Measurements from ENCODE around the gene GGTLC2.
A peak's percentile ranks its signal among the peaks of the same experiment; 100 is the strongest.

The GGTLC2 gene

DNA sequence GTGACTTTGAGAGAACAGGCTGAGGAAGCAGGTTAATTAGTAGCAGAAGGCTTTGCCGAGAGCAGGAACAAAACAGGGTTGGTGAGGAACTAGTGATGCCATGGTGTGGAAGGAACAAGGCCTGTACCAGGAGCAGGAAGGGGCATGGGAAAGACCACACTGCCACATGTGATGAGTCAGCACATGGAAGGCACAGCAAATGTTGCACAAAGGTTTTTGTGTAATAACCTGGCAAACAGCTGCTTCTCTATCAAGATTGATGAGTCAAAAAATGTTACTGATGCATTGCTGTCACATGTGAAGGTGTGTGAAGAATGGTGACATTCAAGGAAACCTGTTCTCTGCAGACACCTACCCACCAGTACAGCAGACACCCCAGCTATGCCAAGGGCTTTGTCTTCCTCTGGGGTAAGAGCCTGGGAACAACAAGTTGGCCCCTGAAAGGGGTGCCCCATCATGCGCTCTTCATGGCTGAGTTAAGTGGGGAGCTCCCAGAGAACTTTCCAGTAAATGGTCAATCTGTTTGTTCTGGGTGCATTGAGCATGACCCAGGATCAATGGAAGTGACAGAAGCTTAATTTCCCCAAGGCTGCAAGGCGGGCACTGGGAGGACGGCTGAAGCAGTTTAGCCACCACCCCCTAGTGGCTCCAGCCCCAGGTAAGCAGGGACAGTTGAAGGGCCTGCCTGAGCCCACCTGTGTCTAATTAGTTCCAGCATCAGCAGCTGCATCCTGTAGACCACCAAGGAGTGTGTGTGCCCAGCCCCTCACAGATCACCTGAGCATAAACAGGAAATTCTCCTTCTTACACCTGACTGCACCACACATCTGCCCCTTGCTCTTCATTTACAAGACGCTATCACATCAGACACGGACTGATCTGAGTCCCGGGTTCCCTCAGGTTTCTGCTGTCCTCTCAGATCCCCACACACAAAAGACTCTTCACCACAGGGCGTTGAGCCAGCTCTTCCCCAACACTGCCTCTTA is 47.6 kb downstream of the GGTLC2 start:
- DNase-seq (ENCODE audit: low read depth in 2 of 2): no peak

GRCh38 chr22:22692707-22693530 is 48.5 kb downstream of the GGTLC2 start:
- DNase-seq (ENCODE audit: low read depth in 2 of 2): peak; percentile 27 to 28

- DNase-seq (ENCODE audit: low read depth in 2 of 2): no peak
These were observed 49.1 kb downstream of the GGTLC2 start for GRCh38 chr22:22693531-22693884.

DNA sequence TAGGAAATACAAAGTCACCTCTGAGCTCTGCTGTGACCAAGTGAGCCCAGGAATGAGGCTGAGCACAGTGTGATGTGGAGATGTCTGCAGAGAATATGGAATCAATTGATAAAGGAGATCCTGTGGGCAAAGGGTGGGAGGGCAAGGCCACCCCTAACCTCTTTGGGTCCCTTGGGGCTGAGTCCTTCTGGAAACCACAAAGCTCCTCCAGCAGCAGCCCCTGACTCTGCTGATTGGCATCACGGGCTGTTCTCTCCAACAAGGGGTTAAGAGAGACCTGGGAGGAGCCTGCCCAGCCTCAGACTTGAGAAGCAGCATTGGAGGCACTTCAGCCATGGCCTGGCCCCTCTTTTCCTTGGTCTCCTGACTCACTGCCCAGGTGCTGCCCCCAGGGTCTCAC is 49.7 kb downstream of the GGTLC2 start:
- no peak for DNase-seq (ENCODE audit: low read depth in 2 of 2)

GRCh38 chr22:22696104-22696503 is 51.7 kb downstream of the GGTLC2 start:
- DNase-seq (ENCODE audit: low read depth in 2 of 2): no peak
